Mesenchymal stem cell (in vitro differentiated cells and primary cell): Measurements from ENCODE around the gene C10orf71.

Experiments
- DNase-seq: peaks from one replicate; pipeline ENCODE4 v3.0.0-alpha.2; 2013
- H2AFZ ChIP-seq: one replicate; pipeline ENCODE4 v1.6.1; 2013; ENCODE audit warnings: low read depth, mild to moderate bottlenecking, control low read depth, inconsistent platforms, low read length, moderate library complexity
- H2AK5ac ChIP-seq: 2 replicates; pipeline ENCODE4 v1.6.1; 2013; ENCODE audit warnings: low read length, moderate library complexity, mild to moderate bottlenecking, inconsistent platforms; ENCODE audit not compliant: severe bottlenecking
- H2BK120ac ChIP-seq: one replicate; pipeline ENCODE4 v1.6.1; 2013; ENCODE audit warnings: low read depth, mild to moderate bottlenecking, inconsistent platforms, low read length, moderate library complexity
- H2BK12ac ChIP-seq, 2 experiments: one replicate each; pipeline ENCODE4 v1.6.1; 2013; ENCODE audit warnings: inconsistent platforms in 2 of 2, low read length in 2 of 2, mild to moderate bottlenecking in 2 of 2, moderate library complexity in 2 of 2, control low read depth in 1 of 2
- H2BK15ac ChIP-seq: one replicate; pipeline ENCODE4 v1.6.1; 2013; ENCODE audit warnings: mild to moderate bottlenecking, low read depth, inconsistent platforms; ENCODE audit not compliant: poor library complexity, severe bottlenecking
- H2BK5ac ChIP-seq: 2 replicates; pipeline ENCODE4 v1.6.1; 2013; ENCODE audit warnings: low read depth, mild to moderate bottlenecking, low read length, control low read depth, inconsistent platforms; ENCODE audit not compliant: poor library complexity, severe bottlenecking
- H3K14ac ChIP-seq, 2 experiments: one replicate each; pipeline ENCODE4 v1.6.1; 2013; ENCODE audit warnings: inconsistent platforms in 2 of 2, low read length in 2 of 2, control low read depth in 1 of 2, mild to moderate bottlenecking in 1 of 2, moderate library complexity in 1 of 2
- H3K18ac ChIP-seq, 2 experiments: one replicate each; pipeline ENCODE4 v1.6.1; 2013; ENCODE audit warnings: inconsistent platforms in 2 of 2, low read length in 2 of 2, control low read depth in 1 of 2, low read depth in 1 of 2, mild to moderate bottlenecking in 1 of 2
- H3K23ac ChIP-seq, 2 experiments: one replicate each; pipeline ENCODE4 v1.6.1; 2013; ENCODE audit warnings: inconsistent platforms in 2 of 2, low read length in 2 of 2, mild to moderate bottlenecking in 2 of 2, moderate library complexity in 2 of 2, control low read depth in 1 of 2
- H3K27ac ChIP-seq: 2 replicates; pipeline ENCODE4 v1.5.1; 2013; ENCODE audit warnings: mild to moderate bottlenecking, moderate library complexity, low read length, control low read depth, inconsistent platforms; ENCODE audit not compliant: poor library complexity, severe bottlenecking
- H3K27me3 ChIP-seq, 2 experiments: 2 replicates each; pipeline versions ENCODE4 v1.6.1 to v1.7.0; 2013; ENCODE audit warnings: low read length in 2 of 2, mild to moderate bottlenecking in 2 of 2, moderate library complexity in 2 of 2, control low read depth in 1 of 2, inconsistent platforms in 1 of 2; ENCODE audit not compliant: control insufficient read depth in 1 of 2, insufficient read depth in 1 of 2
- H3K36me3 ChIP-seq, 2 experiments: 2 replicates each; pipeline versions ENCODE4 v1.6.1 to v1.7.0; 2013; ENCODE audit warnings: low read length in 2 of 2, control low read depth in 1 of 2, inconsistent platforms in 1 of 2, low read depth in 1 of 2, mild to moderate bottlenecking in 1 of 2; ENCODE audit not compliant: insufficient read depth in 2 of 2, control insufficient read depth in 1 of 2
- H3K4ac ChIP-seq, 2 experiments: one replicate each; pipeline ENCODE4 v1.6.1; 2013; ENCODE audit warnings: inconsistent platforms in 2 of 2, low read length in 2 of 2, mild to moderate bottlenecking in 2 of 2, moderate library complexity in 2 of 2, control low read depth in 1 of 2, low read depth in 1 of 2
- H3K4me1 ChIP-seq: 2 replicates; pipeline ENCODE4 v1.6.1; 2013; ENCODE audit warnings: low read depth, low read length, control low read depth; ENCODE audit not compliant: control insufficient read depth, insufficient read depth
- H3K4me2 ChIP-seq: 2 replicates; pipeline ENCODE4 v1.6.1; 2013; ENCODE audit warnings: low read length, mild to moderate bottlenecking, inconsistent platforms; ENCODE audit not compliant: poor library complexity, severe bottlenecking
- H3K4me3 ChIP-seq, 2 experiments: 2 replicates each; pipeline versions ENCODE4 v1.5.1 to v1.7.0; 2013; ENCODE audit warnings: low read length in 2 of 2, mild to moderate bottlenecking in 2 of 2, control low read depth in 1 of 2, low read depth in 1 of 2; ENCODE audit not compliant: insufficient read depth in 1 of 2
- H3K79me1 ChIP-seq: replicated peaks from 2 replicates; pipeline ENCODE4 v1.6.1; 2013; ENCODE audit warnings: mild to moderate bottlenecking, control low read depth, low read length, inconsistent platforms; ENCODE audit not compliant: poor library complexity, severe bottlenecking
- H3K9ac ChIP-seq: 2 replicates; pipeline ENCODE4 v1.7.0; 2013; ENCODE audit warnings: mild to moderate bottlenecking, low read length, moderate library complexity
- H3K9me3 ChIP-seq: 2 replicates; pipeline ENCODE4 v1.7.0; 2013; ENCODE audit warnings: mild to moderate bottlenecking, low read length; ENCODE audit not compliant: control insufficient read depth
- H4K8ac ChIP-seq: one replicate; pipeline ENCODE4 v1.6.1; 2013; ENCODE audit warnings: inconsistent platforms, mild to moderate bottlenecking, low read length, moderate library complexity
- H4K91ac ChIP-seq: one replicate; pipeline ENCODE4 v1.6.1; 2013; ENCODE audit warnings: mild to moderate bottlenecking, low read length, inconsistent platforms
- WGBS: methylation state at CpG from one replicate; pipeline ENCODE4 v1.1.7; 2013; ENCODE audit warnings: mixed read lengths; 5-methylcytosine and 5-hydroxymethylcytosine counted together

C10orf71 gene

GRCh38 chr10:49296836-49297235 is 2.1 kb upstream of the C10orf71 start:
- WGBS = 52% methylated on average over 4 of the region's 8 CpGs
- Histone ChIP-seq H3K9me3 (no peaks in the 10 kb centered on the region), H3K4me3 (no peak overlapping the region), H2AFZ (no peak overlapping the region), H3K27me3 (peaks cover 44 to 55% of the 10 kb centered on the region in 2 experiments), H4K91ac (no peak overlapping the region), H4K8ac (no peak overlapping the region), H3K14ac (no peak overlapping the region), H3K18ac (no peak overlapping the region), H2BK5ac (no peak overlapping the region), H3K27ac (no peak overlapping the region), H3K4ac (no peak overlapping the region), H2AK5ac (no peak overlapping the region), H3K36me3 (no peaks in the 10 kb centered on the region), H3K23ac (no peak overlapping the region), H2BK15ac (no peak overlapping the region), H2BK120ac (no peak overlapping the region), H3K4me2 (no peak overlapping the region), H3K79me1 (no peaks in the 10 kb centered on the region), H2BK12ac (no peak overlapping the region), H3K9ac (no peak overlapping the region), H3K4me1 (no peaks in the 10 kb centered on the region)
- no peak for DNase-seq

DNA sequence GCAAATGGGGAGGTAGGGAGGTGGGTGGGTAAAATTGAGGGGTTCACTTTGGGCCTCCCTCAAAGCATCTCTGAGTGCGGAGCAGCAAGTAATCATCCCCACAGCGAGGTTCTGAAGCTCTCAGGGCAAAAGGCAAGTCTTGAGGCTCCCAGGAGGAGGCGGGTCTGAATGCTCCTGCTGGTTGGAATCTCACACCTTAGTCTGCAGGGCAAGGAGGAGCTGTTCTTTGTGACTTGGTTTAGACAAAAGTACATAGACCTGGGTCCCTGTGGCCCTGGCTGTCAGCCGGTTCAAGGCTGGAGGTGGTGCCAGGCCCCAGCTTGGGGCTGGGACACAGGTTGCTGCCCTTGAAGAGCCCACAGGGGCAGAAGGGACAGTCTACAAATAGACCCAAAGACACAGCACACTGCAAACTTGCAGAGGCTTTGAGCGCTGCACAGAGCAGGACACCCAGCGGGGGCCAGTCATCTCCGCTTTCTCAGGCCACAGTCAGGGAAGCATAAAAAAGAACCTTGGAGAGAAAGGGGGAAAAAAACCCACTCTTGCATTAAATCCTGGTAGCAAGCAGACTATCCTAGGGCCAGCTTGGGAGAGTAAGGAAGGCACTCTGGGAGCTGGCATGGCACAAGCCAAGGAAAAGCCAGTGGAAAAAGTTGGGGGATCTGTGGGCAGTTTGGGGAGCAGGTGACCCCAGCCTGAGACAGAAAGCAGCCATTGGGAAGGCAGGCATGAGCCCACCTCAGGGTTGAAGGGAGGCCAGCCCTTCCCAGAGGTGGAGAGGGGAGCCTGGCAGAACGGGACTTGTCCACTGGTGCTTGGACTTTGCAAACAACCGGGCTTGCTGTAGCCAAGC is 926 bp upstream of the C10orf71 start:
- Histone ChIP-seq H3K4me3 (no peak overlapping the region), H4K91ac (no peak overlapping the region), H2AFZ (no peak overlapping the region), H2BK120ac (no peak overlapping the region), H3K36me3 (no peaks in the 10 kb centered on the region), H3K4me2 (no peak overlapping the region), H3K79me1 (no peaks in the 10 kb centered on the region), H2BK5ac (no peak overlapping the region), H2AK5ac (no peak overlapping the region), H3K4me1 (no peaks in the 10 kb centered on the region), H3K14ac (no peak overlapping the region), H3K18ac (no peak overlapping the region), H3K9me3 (no peaks in the 10 kb centered on the region), H2BK15ac (no peak overlapping the region), H3K9ac (peak overlapping the region; percentile 20), H3K23ac (no peak overlapping the region), H3K27me3 (peaks cover 44 to 59% of the 10 kb centered on the region in 2 experiments), H3K27ac (no peak overlapping the region), H4K8ac (no peak overlapping the region), H3K4ac (no peak overlapping the region), H2BK12ac (no peak overlapping the region)
- DNase-seq = no peak
- 67% methylated on average over 9 of the region's 9 CpGs for WGBS

GRCh38 chr10:49298671-49298982 is 343 bp upstream of the C10orf71 start:
- no peaks in the 10 kb centered on the region for H3K9me3 ChIP-seq
- no peak overlapping the region for H3K14ac ChIP-seq
- H3K23ac ChIP-seq = no peak overlapping the region
- H3K36me3 ChIP-seq = no peaks in the 10 kb centered on the region
- no peak overlapping the region for H3K4ac ChIP-seq
- no peaks in the 10 kb centered on the region for H3K4me1 ChIP-seq
- H3K4me2 ChIP-seq = no peak overlapping the region
- H3K27ac ChIP-seq = no peak overlapping the region
- peak overlapping the region; percentile 20 for H3K9ac ChIP-seq
- no peaks in the 10 kb centered on the region for H3K79me1 ChIP-seq
- H4K8ac ChIP-seq = no peak overlapping the region
- H3K18ac ChIP-seq = no peak overlapping the region
- H2AFZ ChIP-seq = no peak overlapping the region
- H3K27me3 ChIP-seq = peaks cover 44 to 65% of the 10 kb centered on the region in 2 experiments
- DNase-seq = no peak
- WGBS = 36% methylated on average over 11 of the region's 11 CpGs
- H2AK5ac ChIP-seq = no peak overlapping the region
- H2BK5ac ChIP-seq = no peak overlapping the region
- no peak overlapping the region for H4K91ac ChIP-seq
- no peak overlapping the region for H2BK120ac ChIP-seq
- no peak overlapping the region for H3K4me3 ChIP-seq
- H2BK12ac ChIP-seq = no peak overlapping the region
- no peak overlapping the region for H2BK15ac ChIP-seq

DNA sequence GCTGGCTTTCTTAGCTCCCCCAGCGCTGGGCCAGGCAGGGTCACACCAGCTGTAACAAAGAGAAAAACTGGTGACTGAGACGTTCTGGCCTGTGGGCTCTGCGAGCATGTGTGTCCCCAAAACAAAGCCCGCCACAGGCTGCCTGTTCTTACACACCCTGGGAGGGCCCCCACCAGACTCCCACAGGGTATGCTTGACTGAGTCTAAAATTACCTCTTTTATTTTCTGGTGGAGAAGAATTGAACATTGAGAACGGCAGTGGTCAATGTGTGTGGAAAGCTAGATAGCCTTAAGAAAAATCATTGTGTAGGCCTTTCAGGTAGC is 808 bp downstream of the C10orf71 start:
- Histone ChIP-seq H4K91ac (no peak overlapping the region), H2AFZ (no peak overlapping the region), H3K27ac (no peak overlapping the region), H3K9me3 (no peaks in the 10 kb centered on the region), H3K27me3 (peaks cover 44 to 77% of the 10 kb centered on the region in 2 experiments), H3K4me2 (no peak overlapping the region), H3K4ac (no peak overlapping the region), H4K8ac (no peak overlapping the region), H3K4me1 (no peaks in the 10 kb centered on the region), H2BK15ac (no peak overlapping the region), H3K36me3 (no peaks in the 10 kb centered on the region), H3K79me1 (no peaks in the 10 kb centered on the region), H2BK120ac (no peak overlapping the region), H3K4me3 (no peak overlapping the region), H2AK5ac (no peak overlapping the region), H3K23ac (no peak overlapping the region), H3K14ac (no peak overlapping the region), H3K18ac (no peak overlapping the region), H2BK5ac (no peak overlapping the region), H2BK12ac (no peak overlapping the region), H3K9ac (no peak overlapping the region)
- no peak for DNase-seq
- 79% methylated on average over 5 of the region's 5 CpGs for WGBS
